Endothelial cell of umbilical vein (primary cell): ENCODE results near the gene DCLK2. TPM values are rescaled to one million over a fixed set of nuclear protein-coding genes. Genes with fewer than 3 reads are reported as not detected.

Experiments
- BruUV-seq: library from RNA; stranded (reverse); fragments of 400-500 nt; replicated peaks from 2 replicates; lab custom pipeline; 2021; lab: Mats Ljungman, UMichigan
- CTCF ChIA-PET: fragments of 300-600, 350-600 bp; sonication (Branson Sonifier 250); formaldehyde crosslinking; loops from one replicate; lab custom pipeline; 2021; ENCODE audit warnings: antibody characterized with exemption, inconsistent platforms; lab: Charles Lee
- POLR2A ChIA-PET: fragments of 300-600, 350-600 bp; sonication (Branson Sonifier 250); formaldehyde crosslinking; loops from one replicate; lab custom pipeline; 2021; ENCODE audit warnings: antibody characterized with exemption, inconsistent platforms; lab: Charles Lee
- DNase-seq: peaks from one replicate; pipeline ENCODE4 v3.0.0-alpha.2; 2011; ENCODE audit warnings: low read depth, low spot score
- FAIRE-seq: peaks from 2 replicates; lab custom pipeline; 2011; peaks lifted over from hg19 to GRCh38; lab: Jason Lieb, UNC
- H2AFZ ChIP-seq: 2 replicates; pipeline ENCODE4 v1.6.0; 2012; ENCODE audit warnings: low read depth, low read length, control low read depth, inconsistent platforms
- H3K27ac ChIP-seq: 2 replicates; pipeline ENCODE4 v1.5.1; 2011; ENCODE audit warnings: low read depth, mild to moderate bottlenecking, control low read depth, low read length, moderate library complexity; ENCODE audit not compliant: insufficient read depth
- H3K27me3 ChIP-seq, 2 experiments: 2 replicates each; pipeline versions ENCODE4 v1.6.0 to v1.6.1; 2011; ENCODE audit warnings: low read length in 2 of 2, mixed read lengths in 1 of 2; ENCODE audit not compliant: control insufficient read depth in 2 of 2, insufficient read depth in 2 of 2
- H3K36me3 ChIP-seq, 2 experiments: 2 replicates in 1 of 2; 3 replicates in 1 of 2; pipeline ENCODE4 v1.5.1; 2011; ENCODE audit warnings: low read length in 2 of 2, mild to moderate bottlenecking in 1 of 2, moderate library complexity in 1 of 2; ENCODE audit not compliant: control insufficient read depth in 2 of 2, insufficient read depth in 2 of 2; ENCODE audit errors: extremely low read depth in 1 of 2
- H3K4me1 ChIP-seq: 3 replicates; pipeline ENCODE4 v1.5.1; 2011; ENCODE audit warnings: mild to moderate bottlenecking, low read length; ENCODE audit not compliant: control insufficient read depth, insufficient read depth; ENCODE audit errors: extremely low read depth
- H3K4me2 ChIP-seq: 2 replicates; pipeline ENCODE4 v1.6.1; 2011; ENCODE audit warnings: low read length, control low read depth, mixed read lengths; ENCODE audit not compliant: insufficient read depth
- H3K4me3 ChIP-seq, 3 experiments: fragments of 200-600 bp in 1 of 3; sonication (generic), shearing (Covaris generic) in 1 of 3; replicated peaks in 1 of 3; 2 replicates each; pipeline ENCODE4 v1.5.1; 2011 to 2016; ENCODE audit warnings: control low read depth in 3 of 3, low read length in 3 of 3, mild to moderate bottlenecking in 2 of 3, inconsistent platforms in 1 of 3, low read depth in 1 of 3, moderate library complexity in 1 of 3; ENCODE audit not compliant: insufficient read depth in 1 of 3
- H3K79me2 ChIP-seq: 2 replicates; pipeline ENCODE4 v1.6.0; 2012; ENCODE audit warnings: low read length, inconsistent platforms; ENCODE audit not compliant: control insufficient read depth, insufficient read depth
- H3K9ac ChIP-seq: replicated peaks from 2 replicates; pipeline ENCODE3; 2011; ENCODE audit warnings: low read length, control low read depth; ENCODE audit not compliant: insufficient read depth; ENCODE audit errors: extremely low read depth
- H3K9me1 ChIP-seq: replicated peaks from 3 replicates; pipeline ENCODE4 v1.6.0; 2011; ENCODE audit warnings: mild to moderate bottlenecking, low read length; ENCODE audit not compliant: control insufficient read depth, insufficient read depth; ENCODE audit errors: extremely low read depth
- H3K9me3 ChIP-seq: replicated peaks from 2 replicates; pipeline ENCODE4 v1.5.1; 2012; ENCODE audit warnings: low read length, inconsistent platforms; ENCODE audit not compliant: control insufficient read depth, insufficient read depth
- H4K20me1 ChIP-seq: replicated peaks from 2 replicates; pipeline ENCODE3; 2011; ENCODE audit warnings: mild to moderate bottlenecking, low read length; ENCODE audit not compliant: control insufficient read depth, insufficient read depth; ENCODE audit errors: extremely low read depth
- EZH2 ChIP-seq: IDR thresholded peaks from 2 replicates; pipeline ENCODE4 v1.6.1; 2012; ENCODE audit warnings: borderline replicate concordance, low read depth, mild to moderate bottlenecking, moderate library complexity, low read length, inconsistent platforms; ENCODE audit not compliant: severe bottlenecking
- FOS ChIP-seq: IDR thresholded peaks from 2 replicates; pipeline ENCODE4 v1.6.1; 2011; ENCODE audit warnings: mild to moderate bottlenecking, low read length, moderate library complexity, borderline replicate concordance; ENCODE audit not compliant: insufficient read depth
- GATA2 ChIP-seq: IDR thresholded peaks from 2 replicates; pipeline ENCODE4 v1.7.0; 2011; ENCODE audit warnings: low read depth, mild to moderate bottlenecking, moderate library complexity, mixed read lengths, low read length; ENCODE audit not compliant: insufficient read length, insufficient read depth
- JUN ChIP-seq: IDR thresholded peaks from 2 replicates; pipeline ENCODE4 v1.6.1; 2011; ENCODE audit warnings: borderline replicate concordance, low read depth; ENCODE audit not compliant: insufficient read length, insufficient read depth
- MYC ChIP-seq: IDR thresholded peaks from one replicate; pipeline ENCODE4 v1.6.1; 2011; ENCODE audit warnings: mild to moderate bottlenecking, low read depth, low read length
- POLR2A ChIP-seq: IDR thresholded peaks from 2 replicates; pipeline ENCODE4 v1.6.1; 2012; ENCODE audit warnings: low read depth, mild to moderate bottlenecking, control low read depth, low read length
- POLR2AphosphoS5 ChIP-seq: IDR thresholded peaks from 2 replicates; pipeline ENCODE4 v1.6.1; 2012; ENCODE audit warnings: low read depth, mild to moderate bottlenecking, control low read depth, low read length, moderate library complexity; ENCODE audit not compliant: insufficient read depth
- dilution Hi-C: fragments of 300-500 bp; cut with MboI; formaldehyde crosslinking; loops from one replicate; pipeline ENCODE4 v1.15.0; 2019; ENCODE audit warnings: low sequenced_read_pairs; ENCODE audit not compliant: extremely low pct_ligation_motif_present
- intact Hi-C: fragments of 100-400 bp; cut with micrococcal nuclease; formaldehyde crosslinking; loops from one replicate; pipeline ENCODE4 v1.10.0; 2022
- polyA plus RNA-seq, 4 experiments: library from polyadenylated mRNA; depleted of rRNA in 3 of 4; stranded (reverse) in 3 of 4; unstranded in 1 of 4; fragments of >200 nt; gene quantifications; 2 replicates each; pipeline versions ENCODE4 v1.2.1 to v1.2.3, GENCODE V29; 2011 to 2012; ENCODE audit warnings: missing spikeins in 1 of 4
- total RNA-seq: library from RNA; stranded (reverse); gene quantifications from 2 replicates; pipeline ENCODE4 v1.2.3, GENCODE V29; 2021
- TF ChIP-seq, protein P1 (sequence below), 2 donors: IDR thresholded peaks; 1 replicate in 1 of 2; 2 replicates in 1 of 2; pipeline ENCODE4 v1.5.1; 2011; ENCODE audit warnings: low read length in 2 of 2, mild to moderate bottlenecking in 2 of 2, moderate library complexity in 2 of 2, control low read depth in 1 of 2, inconsistent platforms in 1 of 2, low read depth in 1 of 2; ENCODE audit not compliant: insufficient read depth in 1 of 2; ENCODE audit errors: extremely low read depth in 1 of 2
- TF ChIP-seq, protein P2 (sequence below): IDR thresholded peaks from 2 replicates; pipeline ENCODE4 v1.6.1; 2011; ENCODE audit not compliant: insufficient read depth, insufficient read length

DCLK2 gene
- total and polyA plus RNA-seq, 2 donors (not counting 3 experiments of a cell fraction or from before 2014, with no cell fraction given) = 1.7 to 4.7 TPM

- DNase-seq = no peak
- no peak overlapping the region for H3K4me3 ChIP-seq
- H3K9ac ChIP-seq = no peak overlapping the region
- no peaks in the 10 kb centered on the region for H3K9me1 ChIP-seq
- no peak overlapping the region for H3K4me2 ChIP-seq
- intact Hi-C loops = no loop called here
- ChIA-PET POLR2A (no interaction called here), CTCF (interaction anchor here (1.0 kb wide), 1 partner anchor 28 kb away, joined by 3 read pairs; no protein-coding TSS in a partner anchor)
- no peak overlapping the region for H2AFZ ChIP-seq
- H3K79me2 ChIP-seq = no peaks in the 10 kb centered on the region
- peaks cover 0 to 4% of the 10 kb centered on the region in 2 experiments for H3K27me3 ChIP-seq
- no peaks in the 10 kb centered on the region for H3K4me1 ChIP-seq
- dilution Hi-C loops = no loop called here
- FAIRE-seq = no peak
- no peaks in the 10 kb centered on the region for H3K36me3 ChIP-seq
- H3K27ac ChIP-seq = no peak overlapping the region
- TF ChIP-seq GATA2 (no peak), JUN (no peak), EZH2 (no peak), POLR2A (no peak), MYC (no peak), POLR2AphosphoS5 (no peak), FOS (no peak)
- TF ChIP-seq, protein P1, sequence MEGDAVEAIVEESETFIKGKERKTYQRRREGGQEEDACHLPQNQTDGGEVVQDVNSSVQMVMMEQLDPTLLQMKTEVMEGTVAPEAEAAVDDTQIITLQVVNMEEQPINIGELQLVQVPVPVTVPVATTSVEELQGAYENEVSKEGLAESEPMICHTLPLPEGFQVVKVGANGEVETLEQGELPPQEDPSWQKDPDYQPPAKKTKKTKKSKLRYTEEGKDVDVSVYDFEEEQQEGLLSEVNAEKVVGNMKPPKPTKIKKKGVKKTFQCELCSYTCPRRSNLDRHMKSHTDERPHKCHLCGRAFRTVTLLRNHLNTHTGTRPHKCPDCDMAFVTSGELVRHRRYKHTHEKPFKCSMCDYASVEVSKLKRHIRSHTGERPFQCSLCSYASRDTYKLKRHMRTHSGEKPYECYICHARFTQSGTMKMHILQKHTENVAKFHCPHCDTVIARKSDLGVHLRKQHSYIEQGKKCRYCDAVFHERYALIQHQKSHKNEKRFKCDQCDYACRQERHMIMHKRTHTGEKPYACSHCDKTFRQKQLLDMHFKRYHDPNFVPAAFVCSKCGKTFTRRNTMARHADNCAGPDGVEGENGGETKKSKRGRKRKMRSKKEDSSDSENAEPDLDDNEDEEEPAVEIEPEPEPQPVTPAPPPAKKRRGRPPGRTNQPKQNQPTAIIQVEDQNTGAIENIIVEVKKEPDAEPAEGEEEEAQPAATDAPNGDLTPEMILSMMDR (IDR thresholded peaks at IDR 0.05; ENCODE audit: extremely low read depth in 1 of 2, insufficient read depth in 1 of 2, low read depth in 1 of 2, low read length in 2 of 2) = no peak
- TF ChIP-seq, protein P2, sequence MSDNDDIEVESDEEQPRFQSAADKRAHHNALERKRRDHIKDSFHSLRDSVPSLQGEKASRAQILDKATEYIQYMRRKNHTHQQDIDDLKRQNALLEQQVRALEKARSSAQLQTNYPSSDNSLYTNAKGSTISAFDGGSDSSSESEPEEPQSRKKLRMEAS = no peak
- no TSS peak for BruUV-seq
- H4K20me1 ChIP-seq = no peaks in the 10 kb centered on the region
- H3K9me3 ChIP-seq = no peaks in the 10 kb centered on the region
These were observed 40.9 kb upstream of the DCLK2 start for GRCh38 chr4:150037251-150037856.
